T-helper 2 cell treated with Interferon-gamma antibody and Interleukin-4, amounts not matched to agents 5 μg/mL and 100 μg/mL, for 36 hours (primary cell): ENCODE results near the gene TMEM109.

Experiments used
- DNase-seq: peaks from one replicate; pipeline ENCODE4 v3.0.0; 2021; ENCODE audit warnings: low spot score
- H3K27ac Mint-ChIP-seq: one replicate; pipeline ENCODE4 v1.8.0; 2021; ENCODE audit warnings: mild to moderate bottlenecking, mixed read lengths
- H3K27me3 Mint-ChIP-seq: one replicate; pipeline ENCODE4 v1.8.0; 2021; ENCODE audit warnings: low read depth, mixed read lengths
- H3K36me3 Mint-ChIP-seq: one replicate; pipeline ENCODE4 v1.8.0; 2021; ENCODE audit warnings: low read depth, mixed read lengths
- H3K4me1 Mint-ChIP-seq: one replicate; pipeline ENCODE4 v1.8.0; 2021; ENCODE audit warnings: low read depth, mixed read lengths
- H3K4me3 Mint-ChIP-seq: one replicate; pipeline ENCODE4 v1.8.0; 2022; ENCODE audit warnings: mild to moderate bottlenecking, moderate library complexity, mixed read lengths
- H3K9me3 Mint-ChIP-seq: one replicate; pipeline ENCODE4 v1.8.0; 2021; ENCODE audit warnings: mixed read lengths

The TMEM109 gene

GRCh38 chr11:60922906-60923305 is 8.9 kb downstream of the TMEM109 start:
- Mint-ChIP-seq H3K36me3 (peaks cover 22% of the 10 kb centered on the region), H3K4me1 (peaks cover 6% of the 10 kb centered on the region), H3K9me3 (no peaks in the 10 kb centered on the region), H3K27me3 (peaks cover 26% of the 10 kb centered on the region), H3K27ac (no peak overlapping the region), H3K4me3 (no peak overlapping the region)
- no peak for DNase-seq

DNA sequence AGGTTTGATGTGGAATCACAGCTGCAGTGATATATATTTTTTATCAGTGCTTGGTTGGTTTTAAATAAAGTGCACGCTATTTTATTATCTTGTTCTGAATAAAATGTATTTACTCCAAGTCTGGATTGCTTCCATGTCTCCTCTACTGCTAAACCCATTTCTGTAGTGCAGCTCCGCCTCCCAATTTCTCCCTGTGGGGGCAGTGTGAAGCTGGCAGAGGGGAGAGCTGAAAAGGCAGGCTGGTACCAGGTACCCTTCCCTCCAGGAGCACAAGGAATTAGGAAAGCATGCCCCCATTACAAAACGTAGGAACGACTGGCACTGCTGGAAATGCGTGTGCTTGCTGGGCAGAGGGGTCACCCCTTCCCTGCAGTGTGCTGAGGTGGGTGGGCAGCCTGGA is 9.4 kb downstream of the TMEM109 start:
- peaks cover 6% of the 10 kb centered on the region for H3K4me1 Mint-ChIP-seq
- no peak for DNase-seq
- peak overlapping the region; percentile 54 for H3K4me3 Mint-ChIP-seq
- H3K9me3 Mint-ChIP-seq, result no peaks in the 10 kb centered on the region
- H3K36me3 Mint-ChIP-seq, result peaks cover 22% of the 10 kb centered on the region
- H3K27me3 Mint-ChIP-seq, result peaks cover 26% of the 10 kb centered on the region
- H3K27ac Mint-ChIP-seq, result no peak overlapping the region

DNA sequence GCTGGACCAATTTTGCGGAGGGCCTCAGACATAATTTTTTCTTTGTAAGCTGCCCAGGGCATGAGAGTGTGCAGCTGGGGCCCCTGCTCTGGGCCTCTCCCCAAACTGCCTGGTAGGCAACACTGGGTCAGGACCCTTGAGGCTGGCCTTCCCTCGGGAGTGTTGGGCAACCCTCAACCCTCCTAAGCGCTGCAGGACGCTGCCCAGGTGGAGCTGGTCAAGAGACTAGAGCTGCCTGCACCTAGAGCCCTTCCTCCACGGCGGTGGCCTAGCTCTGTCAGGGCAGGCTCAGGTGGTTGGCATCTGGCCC is 9.8 kb downstream of the TMEM109 start:
- no peak for DNase-seq
- peaks cover 26% of the 10 kb centered on the region for H3K27me3 Mint-ChIP-seq
- H3K4me1 Mint-ChIP-seq, result peaks cover 4% of the 10 kb centered on the region
- no peak overlapping the region for H3K27ac Mint-ChIP-seq
- no peaks in the 10 kb centered on the region for H3K9me3 Mint-ChIP-seq
- H3K4me3 Mint-ChIP-seq, result peak overlapping the region; percentile 49
- peaks cover 22% of the 10 kb centered on the region for H3K36me3 Mint-ChIP-seq

- H3K9me3 Mint-ChIP-seq, result no peaks in the 10 kb centered on the region
- H3K4me3 Mint-ChIP-seq, result peak within 1 kb of the TSS; percentile 59
- H3K27me3 Mint-ChIP-seq, result peaks cover 28% of the 10 kb centered on the region
- peaks cover 22% of the 10 kb centered on the region for H3K36me3 Mint-ChIP-seq
- no peak for DNase-seq
- H3K27ac Mint-ChIP-seq, result no peak within 1 kb of the TSS
- H3K4me1 Mint-ChIP-seq, result peaks cover 4% of the 10 kb centered on the region
Observed at GRCh38 chr11:60924110-60924905, 10.3 kb downstream of the TMEM109 start, which contains the start of gene TMEM132A. TMEM132A (plus strand) TSS chr11:60924460; CDS start chr11:60924634, 174 bp downstream.

GRCh38 chr11:60924906-60925853 is 11.2 kb downstream of the TMEM109 start:
- no peaks in the 10 kb centered on the region for H3K9me3 Mint-ChIP-seq
- H3K36me3 Mint-ChIP-seq, result peaks cover 20% of the 10 kb centered on the region
- peak overlapping the region; percentile 59 for H3K4me3 Mint-ChIP-seq
- no peak overlapping the region for H3K27ac Mint-ChIP-seq
- peaks cover 35% of the 10 kb centered on the region for H3K27me3 Mint-ChIP-seq
- H3K4me1 Mint-ChIP-seq, result peaks cover 4% of the 10 kb centered on the region
- DNase-seq, result no peak

DNA sequence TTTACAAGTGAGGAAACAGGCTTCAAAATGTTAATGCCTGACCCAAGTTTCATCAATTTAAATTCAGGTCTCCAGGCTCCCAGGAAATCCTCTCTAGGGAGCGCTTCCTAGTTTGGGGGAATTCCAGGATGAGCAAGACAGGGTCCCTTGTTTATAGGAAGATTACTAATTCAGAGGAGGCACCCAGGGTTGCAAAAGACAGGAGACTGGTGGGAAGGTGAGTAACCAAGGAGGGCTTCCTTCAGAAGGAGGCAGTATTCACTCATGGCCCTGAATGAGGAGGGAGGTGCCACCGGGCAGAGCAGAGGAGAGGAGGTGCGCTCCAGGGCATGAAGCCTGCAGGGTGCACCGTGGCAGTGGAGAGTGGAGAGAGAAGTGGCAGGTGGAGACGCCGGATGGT is 11.9 kb downstream of the TMEM109 start:
- Mint-ChIP-seq H3K27me3 (peaks cover 35% of the 10 kb centered on the region), H3K27ac (no peak overlapping the region), H3K36me3 (peaks cover 14% of the 10 kb centered on the region), H3K9me3 (no peaks in the 10 kb centered on the region), H3K4me3 (no peak overlapping the region), H3K4me1 (peaks cover 3% of the 10 kb centered on the region)
- DNase-seq, result no peak

GRCh38 chr11:60926500-60926899 is 12.5 kb downstream of the TMEM109 start:
- Mint-ChIP-seq H3K4me1 (peaks cover 3% of the 10 kb centered on the region), H3K9me3 (no peaks in the 10 kb centered on the region), H3K4me3 (no peak overlapping the region), H3K36me3 (peaks cover 13% of the 10 kb centered on the region), H3K27ac (no peak overlapping the region), H3K27me3 (peaks cover 35% of the 10 kb centered on the region)
- DNase-seq, result no peak

GRCh38 chr11:60927061-60927592 is 13.2 kb downstream of the TMEM109 start:
- H3K4me3 Mint-ChIP-seq, result no peak overlapping the region
- H3K36me3 Mint-ChIP-seq, result peaks cover 12% of the 10 kb centered on the region
- H3K9me3 Mint-ChIP-seq, result no peaks in the 10 kb centered on the region
- peaks cover 3% of the 10 kb centered on the region for H3K4me1 Mint-ChIP-seq
- no peak overlapping the region for H3K27ac Mint-ChIP-seq
- peaks cover 35% of the 10 kb centered on the region for H3K27me3 Mint-ChIP-seq
- DNase-seq, result no peak

GRCh38 chr11:60927600-60927999 is 13.6 kb downstream of the TMEM109 start:
- Mint-ChIP-seq H3K9me3 (no peaks in the 10 kb centered on the region), H3K27ac (no peak overlapping the region), H3K36me3 (peaks cover 8% of the 10 kb centered on the region), H3K4me3 (no peak overlapping the region), H3K4me1 (peaks cover 3% of the 10 kb centered on the region), H3K27me3 (peaks cover 35% of the 10 kb centered on the region)
- no peak for DNase-seq

- DNase-seq, result no peak
- no peaks in the 10 kb centered on the region for H3K9me3 Mint-ChIP-seq
- peaks cover 3% of the 10 kb centered on the region for H3K36me3 Mint-ChIP-seq
- peaks cover 33% of the 10 kb centered on the region for H3K27me3 Mint-ChIP-seq
- H3K4me1 Mint-ChIP-seq, result peaks cover 3% of the 10 kb centered on the region
- H3K4me3 Mint-ChIP-seq, result no peak overlapping the region
- H3K27ac Mint-ChIP-seq, result no peak overlapping the region
Observed at GRCh38 chr11:60928563-60929001, 14.6 kb downstream of the TMEM109 start.

DNA sequence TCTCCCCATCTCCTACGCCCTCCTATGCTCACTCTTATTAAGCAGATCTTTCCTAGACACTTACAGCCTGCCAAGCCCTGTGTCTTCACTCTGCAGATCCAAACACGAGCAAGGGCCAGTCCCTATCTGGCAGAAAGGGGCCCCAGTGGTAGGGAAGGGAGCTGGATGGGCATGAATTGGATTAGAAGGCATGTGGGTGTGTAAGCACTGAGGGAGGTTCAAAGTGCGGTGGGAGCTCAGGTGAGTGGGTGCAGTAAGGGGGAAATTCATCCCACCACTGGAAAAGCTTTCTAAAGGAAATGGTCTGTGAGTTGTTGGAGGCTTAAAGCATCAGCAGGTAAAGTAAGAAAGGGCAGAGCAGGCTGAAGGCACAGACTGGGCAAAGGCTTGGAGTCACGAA is 15.8 kb downstream of the TMEM109 start:
- Mint-ChIP-seq H3K27me3 (peaks cover 33% of the 10 kb centered on the region), H3K27ac (no peak overlapping the region), H3K4me3 (no peak overlapping the region), H3K4me1 (peaks cover 3% of the 10 kb centered on the region), H3K9me3 (no peaks in the 10 kb centered on the region), H3K36me3 (no peaks in the 10 kb centered on the region)
- no peak for DNase-seq

- no peaks in the 10 kb centered on the region for H3K36me3 Mint-ChIP-seq
- H3K27ac Mint-ChIP-seq, result no peak overlapping the region
- no peaks in the 10 kb centered on the region for H3K4me1 Mint-ChIP-seq
- no peak overlapping the region for H3K4me3 Mint-ChIP-seq
- no peaks in the 10 kb centered on the region for H3K9me3 Mint-ChIP-seq
- no peak for DNase-seq
- H3K27me3 Mint-ChIP-seq, result peaks cover 28% of the 10 kb centered on the region
Observed at GRCh38 chr11:60930394-60930793, 16.4 kb downstream of the TMEM109 start.

- H3K36me3 Mint-ChIP-seq, result no peaks in the 10 kb centered on the region
- H3K27me3 Mint-ChIP-seq, result peaks cover 13% of the 10 kb centered on the region
- no peaks in the 10 kb centered on the region for H3K4me1 Mint-ChIP-seq
- H3K27ac Mint-ChIP-seq, result no peak overlapping the region
- H3K9me3 Mint-ChIP-seq, result no peaks in the 10 kb centered on the region
- no peak overlapping the region for H3K4me3 Mint-ChIP-seq
- DNase-seq, result no peak
Observed at GRCh38 chr11:60931917-60932316, 18.0 kb downstream of the TMEM109 start.
